HG03520 (cell line): Measurements from ENCODE around the gene RUVBL2.
"Not testable (repeated sequence)": the region's sequence is repeated elsewhere in the genome, so short reads cannot be mapped to it uniquely, and the experiment has no call there.

Source experiments
- ATAC-seq: cut with Tn5 transposase; IDR thresholded peaks from one replicate; pipeline ENCODE4 v1.9.1; 2021; ENCODE audit warnings: mild to moderate bottlenecking, moderate library complexity; ENCODE audit not compliant: unreplicated experiment

RUVBL2 gene

DNA sequence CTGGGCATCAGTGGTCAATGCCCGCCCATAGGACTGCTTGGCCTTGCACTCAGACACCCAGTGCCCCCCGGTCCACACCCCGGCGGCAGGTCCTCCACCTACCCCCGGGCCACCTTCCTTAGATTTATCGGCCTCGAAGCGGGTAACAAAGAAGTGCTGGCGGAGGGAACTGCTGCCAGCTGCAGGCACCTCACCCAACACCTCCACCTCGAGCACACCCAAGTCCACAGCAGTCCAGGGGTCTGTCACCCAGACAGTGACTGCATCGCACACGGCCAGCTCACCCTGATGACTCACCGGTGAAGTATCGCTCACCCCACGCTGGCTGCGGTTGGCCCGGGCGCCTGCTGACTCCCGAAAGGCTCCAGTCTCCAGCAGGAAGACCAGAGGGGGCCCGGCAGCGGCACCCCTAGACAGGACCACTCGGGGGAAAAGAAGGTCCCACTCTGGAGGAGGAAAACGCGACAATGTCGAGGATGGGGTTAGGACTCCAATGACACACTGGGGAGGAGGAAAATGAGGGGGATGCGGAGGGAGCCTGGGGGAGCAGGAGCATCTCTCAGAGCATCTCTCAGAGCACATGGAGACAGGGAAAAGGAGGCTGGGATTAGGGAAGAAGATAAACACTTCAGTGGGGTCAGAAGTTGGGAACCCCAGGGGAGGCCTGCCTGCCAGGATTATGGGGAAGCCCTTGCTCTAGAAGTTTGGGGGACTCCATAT is 45.0 kb downstream of the RUVBL2 start:
- not testable (repeated sequence) for ATAC-seq

DNA sequence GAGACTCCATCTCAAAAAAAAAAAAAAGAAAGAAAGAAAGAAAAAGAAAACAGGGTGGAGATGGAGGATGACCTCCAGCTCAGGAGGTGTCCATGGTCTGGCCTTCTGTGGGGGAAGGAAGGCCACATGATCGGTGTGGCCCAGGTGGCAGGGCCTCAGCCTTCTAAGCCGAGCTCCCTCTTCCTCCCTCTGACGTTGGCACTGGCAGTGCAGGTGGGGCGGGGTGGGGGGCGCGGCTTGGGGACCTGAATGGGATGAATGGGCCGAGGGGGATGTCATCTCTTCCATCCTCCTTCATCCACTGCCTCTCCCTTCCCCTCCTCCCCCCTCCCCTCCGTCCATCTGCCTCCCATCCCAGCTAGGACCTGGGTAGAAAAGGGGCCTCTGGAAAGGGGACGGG is 46.0 kb downstream of the RUVBL2 start:
- not testable (repeated sequence) for ATAC-seq

DNA sequence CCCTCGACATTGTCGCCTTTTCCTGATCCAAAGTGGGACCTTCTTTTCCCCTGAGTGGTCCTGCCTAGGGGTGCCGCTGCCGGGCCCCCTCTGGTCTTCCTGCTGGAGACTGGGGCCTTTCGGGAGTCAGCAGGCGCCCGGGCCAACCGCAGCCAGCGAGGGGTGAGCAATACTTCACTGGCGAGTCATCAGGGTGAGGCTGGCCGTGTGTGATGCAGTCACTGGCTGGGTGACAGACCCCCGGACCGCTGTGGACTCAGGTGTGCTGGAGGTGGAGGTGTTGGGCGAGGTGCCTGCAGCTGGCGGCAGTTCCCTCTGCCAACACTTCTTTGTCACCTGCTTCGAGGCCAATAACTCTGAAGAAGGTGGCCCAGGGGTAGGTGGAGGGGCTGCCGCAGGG is 48.5 kb downstream of the RUVBL2 start:
- ATAC-seq = no peak

DNA sequence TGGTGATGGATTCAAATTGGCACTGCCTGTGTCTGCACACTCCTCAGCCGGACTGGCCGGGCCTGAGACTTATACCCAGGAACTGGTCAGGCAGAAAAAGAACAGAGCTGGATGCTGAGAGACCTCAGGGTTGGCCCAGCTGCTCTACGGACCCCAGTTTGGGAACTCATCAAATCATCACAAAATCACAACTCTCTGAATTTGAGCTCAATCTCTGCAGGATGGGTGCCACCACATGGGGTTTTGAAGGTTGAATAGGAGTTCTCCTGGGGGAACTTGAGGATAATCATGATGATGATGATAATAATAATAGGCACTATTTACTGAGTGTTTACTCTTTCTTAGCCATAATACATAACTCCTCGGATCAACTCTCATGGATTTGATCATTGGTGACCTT is 49.0 kb downstream of the RUVBL2 start:
- ATAC-seq = not testable (repeated sequence)

DNA sequence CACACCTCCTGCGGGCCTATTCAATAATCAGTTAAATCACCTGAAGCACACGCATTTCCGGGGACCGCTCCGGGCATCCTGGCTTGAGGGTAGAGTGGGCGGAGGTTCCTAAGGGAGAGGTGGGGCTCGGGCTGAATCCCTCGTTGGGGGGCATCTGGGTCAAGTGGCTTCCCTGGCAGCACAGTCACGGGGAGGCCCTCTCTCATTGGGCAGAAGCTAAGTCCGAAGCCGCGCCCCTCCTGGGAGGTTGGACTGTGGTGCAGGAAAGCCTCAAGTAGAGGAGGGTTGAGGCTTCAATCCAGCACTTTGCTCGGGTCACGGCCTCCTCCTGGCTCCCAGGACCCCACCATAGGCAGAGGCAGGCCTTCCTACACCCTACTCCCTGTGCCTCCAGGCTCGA is 49.9 kb downstream of the RUVBL2 start, which contains the start of gene CGB5:
TSS of gene CGB5 (plus strand) at position 301 of the 400 bp plus-strand sequence. CDS start 362 bp downstream, outside the sequence.
- not testable (repeated sequence) for ATAC-seq

DNA sequence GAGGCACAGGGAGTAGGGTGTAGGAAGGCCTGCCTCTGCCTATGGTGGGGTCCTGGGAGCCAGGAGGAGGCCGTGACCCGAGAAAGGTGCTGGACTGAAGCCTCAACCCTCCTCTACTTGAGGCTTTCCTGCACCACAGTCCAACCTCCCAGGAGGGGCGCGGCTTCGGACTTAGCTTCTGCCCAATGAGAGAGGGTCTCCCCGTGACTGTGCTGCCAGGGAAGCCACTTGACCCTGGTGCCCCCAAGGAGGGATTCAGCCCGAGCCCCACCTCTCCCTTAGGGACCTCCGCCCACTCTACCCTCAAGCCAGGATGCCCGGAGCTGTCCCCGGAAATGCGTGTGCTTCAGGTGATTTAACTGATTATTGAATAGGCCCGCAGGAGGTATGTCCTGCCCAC is 55.3 kb downstream of the RUVBL2 start, which contains the start of gene CGB8:
TSS of gene CGB8 (minus strand) at position 101 of the 400 bp plus-strand sequence. CDS start 372 bp downstream, outside the sequence.
- not testable (repeated sequence) for ATAC-seq

DNA sequence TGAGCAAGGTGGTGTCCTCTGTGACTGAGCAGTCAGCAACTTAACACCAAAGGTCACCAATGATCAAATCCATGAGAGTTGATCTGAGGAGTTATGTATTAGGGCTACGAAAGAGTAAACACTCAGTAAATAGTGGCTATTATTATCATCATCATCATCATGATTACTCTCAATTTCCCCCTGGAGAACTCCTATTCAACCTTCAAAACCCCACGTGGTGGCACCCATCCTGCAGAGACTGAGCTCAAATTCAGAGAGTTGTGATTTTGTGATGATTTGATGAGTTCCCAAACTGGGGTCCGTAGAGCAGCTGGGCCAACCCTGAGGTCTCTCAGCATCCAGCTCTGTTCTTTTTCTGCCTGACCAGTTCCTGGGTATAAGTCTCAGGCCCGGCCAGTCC is 56.1 kb downstream of the RUVBL2 start:
- not testable (repeated sequence) for ATAC-seq

DNA sequence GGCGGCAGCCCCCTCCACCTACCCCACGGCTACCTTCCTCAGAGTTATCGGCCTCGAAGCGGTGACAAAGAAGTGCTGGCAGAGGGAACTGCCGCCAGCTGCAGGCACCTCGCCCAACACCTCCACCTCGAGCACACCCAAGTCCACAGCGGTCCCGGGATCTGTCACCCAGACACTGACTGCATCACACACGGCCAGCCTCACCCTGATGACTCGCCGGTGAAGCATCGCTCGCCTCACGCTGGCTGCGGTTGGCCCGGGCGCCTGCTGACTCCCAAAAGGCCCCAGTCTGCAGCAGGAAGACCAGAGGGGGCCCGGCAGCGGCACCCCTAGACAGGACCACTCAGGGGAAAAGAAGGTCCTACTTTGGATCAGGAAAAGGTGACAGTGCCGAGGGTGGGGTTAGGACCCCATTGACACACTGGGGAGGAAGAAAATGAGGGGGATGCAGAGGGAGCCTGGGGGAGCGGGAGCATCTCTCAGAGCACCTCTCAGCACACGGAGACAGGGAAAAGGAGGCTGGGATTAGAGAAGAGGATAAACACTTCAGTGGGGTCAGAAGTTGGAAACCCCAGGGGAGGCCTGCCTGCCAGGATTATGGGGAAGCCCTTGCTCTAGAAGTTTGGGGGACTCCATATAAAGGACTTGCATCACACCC is 56.8 kb downstream of the RUVBL2 start:
- ATAC-seq = not testable (repeated sequence)

DNA sequence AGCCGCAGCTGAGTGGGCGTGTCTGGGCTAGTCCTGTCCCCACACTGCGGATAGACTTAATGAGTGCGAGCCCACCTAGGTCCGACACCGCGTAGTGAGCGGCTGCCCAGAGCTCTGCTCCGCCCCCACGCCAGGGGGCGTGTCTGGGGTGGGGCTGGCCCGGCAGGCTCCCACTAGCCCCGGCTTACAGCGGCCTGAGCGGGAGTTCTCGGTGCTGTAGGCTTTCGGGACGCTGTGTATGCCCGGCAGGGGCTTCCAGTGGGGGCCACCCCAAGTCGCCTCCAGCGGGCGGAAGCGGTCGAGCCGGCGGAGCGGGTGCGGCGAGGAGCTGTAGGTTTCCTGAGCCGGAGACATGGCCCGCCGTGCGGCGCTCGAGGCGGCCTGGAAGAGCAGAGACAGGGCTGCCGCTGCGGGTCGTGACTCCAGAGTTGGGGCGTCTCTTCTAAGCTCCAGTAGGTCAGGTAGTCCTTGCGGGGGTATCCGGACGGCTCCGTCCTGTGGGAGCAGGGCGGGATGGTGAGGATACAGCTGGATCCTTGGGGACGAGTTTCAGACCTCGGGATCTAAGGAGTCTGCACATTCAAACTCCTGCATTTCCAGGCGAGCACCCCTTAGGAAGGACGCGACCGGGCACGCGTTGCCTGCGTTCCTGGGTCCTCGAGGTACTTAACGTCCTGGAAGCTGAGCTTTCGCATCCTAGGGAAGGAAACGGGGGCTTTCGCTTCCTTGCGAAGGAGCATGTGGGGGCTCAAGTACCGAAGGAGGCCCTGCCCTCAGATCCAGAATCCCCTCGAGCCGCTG is 62.6 kb downstream of the RUVBL2 start:
- no peak for ATAC-seq

DNA sequence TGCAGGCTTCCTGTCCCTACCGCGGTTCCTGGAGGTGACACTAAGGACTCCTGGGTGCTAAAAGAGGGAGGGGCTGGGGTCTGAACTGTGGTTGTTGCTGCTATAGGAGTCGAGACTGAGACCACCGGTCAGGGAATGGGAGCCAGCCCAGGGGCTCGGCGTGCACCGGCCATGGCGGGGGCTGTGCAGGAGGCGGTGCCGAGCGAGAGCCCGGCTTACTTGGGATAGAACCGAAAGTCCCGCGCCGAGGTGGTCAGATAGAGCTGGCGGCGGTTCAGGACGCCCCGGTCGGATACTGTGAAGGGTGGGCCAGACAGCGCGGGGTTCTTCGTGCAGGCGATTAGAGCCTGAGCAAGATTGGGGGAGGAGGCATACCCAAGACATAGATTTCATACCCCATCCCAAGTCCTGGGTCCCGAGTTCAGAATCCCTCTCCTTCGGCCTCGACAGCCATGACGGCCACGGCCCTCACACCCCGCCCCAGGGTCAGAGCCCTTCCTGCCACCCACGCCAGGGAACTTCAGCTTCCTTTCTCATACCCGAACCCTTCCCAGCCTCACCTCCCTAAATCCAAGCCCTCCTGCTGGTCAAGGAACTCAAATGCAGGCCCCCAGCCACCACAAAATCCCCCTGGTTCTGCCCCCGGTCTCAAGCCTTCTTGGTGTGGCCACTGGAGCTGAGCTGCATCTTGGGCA is 63.4 kb downstream of the RUVBL2 start:
- ATAC-seq = not testable (repeated sequence)

DNA sequence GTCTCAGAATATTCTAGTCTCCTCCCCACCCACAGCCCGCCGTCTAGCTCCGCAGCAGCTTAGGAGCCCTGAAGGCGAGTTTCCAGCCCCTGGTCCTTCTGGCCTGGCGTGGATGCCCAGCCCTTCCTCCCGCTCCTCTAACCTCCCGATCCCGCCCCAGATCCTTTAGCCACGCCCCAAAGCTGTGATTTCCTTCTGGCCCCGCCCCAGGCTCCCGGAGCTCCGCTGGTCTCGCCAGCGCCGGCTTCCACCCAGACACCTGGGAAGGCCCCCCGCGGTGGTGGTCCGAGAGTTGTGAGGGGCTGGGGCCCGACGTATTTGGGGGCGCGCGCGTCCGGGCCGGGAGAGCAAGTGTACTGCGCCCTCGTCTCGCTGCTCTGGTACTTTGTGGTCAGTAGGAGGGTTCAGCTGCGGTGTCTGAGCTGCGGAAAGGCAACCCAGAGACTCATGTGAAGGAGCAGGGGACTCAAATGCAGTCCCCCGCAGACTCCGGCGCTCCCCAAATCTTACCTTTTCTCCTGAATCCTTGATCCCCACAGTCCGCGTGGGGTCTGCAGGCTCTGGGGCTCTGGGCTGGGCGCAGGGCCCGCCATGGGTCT is 64.0 kb downstream of the RUVBL2 start, which contains the start of gene CGB7:
TSS of gene CGB7 (minus strand) at position 114 of the 599 bp plus-strand sequence. CDS start 2,374 bp downstream, outside the sequence.
- ATAC-seq = no peak

DNA sequence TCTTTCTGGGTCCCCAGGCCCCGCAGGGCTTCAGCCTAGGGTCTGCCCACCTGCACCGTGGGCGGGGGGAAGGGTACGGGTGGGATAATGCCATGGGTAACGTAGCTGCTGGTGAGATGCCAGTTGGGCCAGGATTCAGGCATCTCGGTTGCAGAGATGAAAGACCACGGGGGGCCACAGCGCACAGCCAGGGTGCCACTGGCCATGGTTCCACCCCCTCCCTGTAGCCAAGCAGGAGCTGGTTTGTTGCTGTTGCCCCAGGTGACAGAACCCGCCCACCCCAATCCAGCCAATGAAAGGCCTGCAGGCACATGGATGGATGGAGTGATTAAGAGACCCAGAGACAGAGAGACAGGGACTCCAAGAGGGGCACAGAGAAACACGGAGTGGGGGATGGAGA is 64.9 kb downstream of the RUVBL2 start:
- no peak for ATAC-seq

DNA sequence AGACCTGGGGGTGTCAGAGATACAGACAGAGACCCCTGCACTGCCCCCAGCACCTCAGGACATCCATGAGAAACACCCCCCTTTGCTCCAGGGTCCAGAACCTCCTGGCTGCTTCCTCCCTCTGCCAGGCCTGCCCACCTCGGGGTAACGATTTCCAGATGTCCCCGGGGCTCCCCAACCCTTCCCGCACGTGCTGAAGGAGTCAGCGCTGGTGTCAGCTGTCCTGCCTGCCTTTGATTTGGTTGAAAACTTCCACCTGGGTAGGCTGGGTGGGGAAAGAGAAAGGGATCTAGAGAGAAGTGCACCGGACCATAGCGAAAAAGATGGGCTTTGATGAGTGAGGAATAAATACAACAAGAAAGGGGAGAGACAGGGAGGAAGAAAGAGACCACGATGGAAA is 65.4 kb downstream of the RUVBL2 start:
- ATAC-seq = no peak

DNA sequence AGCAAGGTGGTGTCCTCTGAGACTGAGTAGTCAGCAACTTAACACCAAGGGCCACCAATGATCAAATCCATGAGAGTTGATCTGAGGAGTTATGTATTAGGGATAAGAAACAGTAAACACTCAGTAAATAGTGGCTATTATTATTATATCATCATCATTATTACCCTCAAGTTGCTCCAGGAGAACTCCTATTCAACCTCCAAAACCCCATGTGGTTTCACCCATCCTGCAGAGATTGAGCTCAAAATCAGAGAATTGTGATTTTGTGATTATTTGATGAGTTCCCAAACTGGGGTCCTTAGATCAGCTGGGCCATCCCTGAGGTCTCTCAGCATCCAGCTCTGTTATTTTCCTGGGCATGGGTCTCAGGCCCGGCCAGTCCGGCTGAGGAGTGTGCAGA is 67.3 kb downstream of the RUVBL2 start:
- no peak for ATAC-seq

DNA sequence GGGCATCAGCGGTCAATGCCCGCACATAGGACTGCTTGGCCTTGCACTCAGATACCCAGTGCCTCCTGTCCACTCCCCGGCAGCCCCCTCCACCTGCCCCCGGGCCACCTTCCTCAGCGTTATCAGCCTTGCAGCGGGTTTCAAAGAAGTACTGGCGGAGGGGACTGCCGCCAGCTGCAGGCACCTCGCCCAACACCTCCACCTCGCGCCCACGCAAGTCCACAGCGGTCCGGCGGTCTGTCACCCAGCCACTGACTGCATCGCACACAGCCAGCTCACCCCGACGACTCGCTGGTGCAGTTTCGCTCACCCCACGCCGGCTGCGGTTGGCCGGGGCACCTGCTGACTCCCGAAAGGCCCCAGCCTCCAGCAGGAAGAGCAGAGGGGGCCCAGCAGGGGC is 67.8 kb downstream of the RUVBL2 start:
- ATAC-seq = no peak

DNA sequence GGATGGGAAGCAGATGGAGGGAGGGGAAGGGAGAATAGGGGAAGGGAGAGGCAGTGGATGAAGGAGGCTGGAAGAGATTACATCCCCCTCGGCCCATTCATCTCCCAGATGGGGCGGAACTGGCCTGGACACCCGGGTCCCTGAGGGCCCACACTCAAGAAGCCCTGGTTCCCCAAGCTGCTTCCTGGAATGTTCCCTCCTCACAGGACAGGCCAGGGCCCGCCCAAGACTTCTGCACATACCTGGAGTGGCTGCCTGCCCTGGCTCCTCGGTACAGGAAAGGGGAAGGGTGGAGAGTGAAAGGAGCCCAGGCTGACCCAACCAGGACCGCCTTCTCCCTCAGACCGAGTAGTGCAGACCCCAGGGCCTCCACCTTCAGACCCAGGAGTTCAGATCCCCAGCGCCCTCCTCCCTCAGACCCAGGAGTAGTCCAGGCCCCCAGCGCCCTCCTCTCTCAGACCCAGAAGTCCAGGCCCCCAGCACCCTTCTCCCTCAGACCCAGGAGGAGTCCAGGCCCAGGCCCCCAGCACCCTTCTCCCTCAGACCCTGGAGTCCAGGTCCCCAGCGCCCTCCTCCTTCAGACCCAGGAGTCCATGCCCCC is 70.4 kb downstream of the RUVBL2 start:
- ATAC-seq = no peak

DNA sequence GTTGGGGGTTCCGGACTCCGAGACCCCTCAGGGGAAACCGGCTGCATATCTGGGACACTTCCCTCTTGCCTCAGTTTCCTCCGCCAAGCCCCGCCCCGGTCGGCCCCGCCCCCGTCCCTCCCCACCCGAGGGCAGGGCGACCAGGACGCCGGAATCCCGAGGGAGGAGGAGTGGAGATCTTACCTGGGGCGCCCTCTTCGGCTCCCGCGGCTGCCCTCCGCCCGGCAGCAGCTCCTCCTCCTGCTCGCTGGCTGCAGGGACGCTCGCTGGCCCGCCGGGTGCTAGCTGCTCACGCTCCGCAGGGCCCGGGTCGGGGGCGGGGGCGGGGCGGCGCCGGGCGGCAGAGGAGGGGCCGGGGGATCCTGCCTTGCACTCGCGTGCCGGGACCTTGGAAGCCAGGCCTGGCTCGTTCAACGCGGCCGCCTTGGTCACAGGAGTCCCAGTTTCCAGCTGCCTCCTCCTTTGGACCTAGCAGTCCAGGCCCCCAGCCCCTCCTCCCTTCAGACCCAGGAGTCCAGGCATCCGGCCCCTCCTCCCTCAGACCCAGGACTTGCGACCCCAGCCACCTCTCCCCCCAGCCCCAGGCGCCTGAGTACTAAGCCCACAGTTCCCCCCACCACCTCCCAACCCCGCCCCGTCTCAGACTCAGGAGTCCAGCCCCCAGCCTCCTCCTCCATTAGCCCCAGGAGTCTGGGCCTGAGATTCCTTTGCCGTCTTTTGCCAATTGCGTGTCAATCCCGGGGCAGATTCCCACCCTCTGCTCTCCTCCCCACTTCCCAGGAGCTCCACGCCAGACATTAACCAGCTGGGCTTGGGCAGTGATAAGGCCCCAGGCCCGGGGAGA is 71.3 kb downstream of the RUVBL2 start, which contains the start of gene NTF4:
TSS of gene NTF4 (minus strand) at position 51 of the 844 bp plus-strand sequence. CDS start 2,821 bp downstream, outside the sequence.
- no peak for ATAC-seq
